ENCODE results near the gene TNFRSF19. TPM values are rescaled to one million over a fixed set of nuclear protein-coding genes. Genes with fewer than 3 reads are reported as not detected.

The TNFRSF19 gene
- total and polyA plus RNA-seq, 10 donors: 1.0 to 12.2 (median 3.8) TPM

DNA sequence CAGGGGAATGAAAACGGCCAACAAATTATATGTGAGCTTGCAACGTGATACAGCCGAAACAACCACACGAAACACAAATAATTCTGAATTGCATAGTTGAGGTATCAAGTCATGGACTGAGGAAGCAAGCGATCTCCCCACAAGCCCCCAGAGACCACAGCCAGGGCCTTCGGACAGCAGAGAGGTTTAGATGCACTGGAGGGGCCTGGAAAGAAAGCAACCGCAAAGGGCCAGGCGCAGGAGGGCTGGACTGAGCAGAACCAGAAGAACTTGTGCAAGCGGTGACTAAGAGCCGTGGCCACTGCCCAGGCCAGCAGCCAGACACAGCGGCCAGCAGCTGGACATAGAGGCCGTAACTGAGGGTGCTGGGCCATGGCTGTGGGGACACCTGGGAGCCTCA, 131.4 kb downstream of the TNFRSF19 start:
- TF ChIP-seq, protein P1, sequence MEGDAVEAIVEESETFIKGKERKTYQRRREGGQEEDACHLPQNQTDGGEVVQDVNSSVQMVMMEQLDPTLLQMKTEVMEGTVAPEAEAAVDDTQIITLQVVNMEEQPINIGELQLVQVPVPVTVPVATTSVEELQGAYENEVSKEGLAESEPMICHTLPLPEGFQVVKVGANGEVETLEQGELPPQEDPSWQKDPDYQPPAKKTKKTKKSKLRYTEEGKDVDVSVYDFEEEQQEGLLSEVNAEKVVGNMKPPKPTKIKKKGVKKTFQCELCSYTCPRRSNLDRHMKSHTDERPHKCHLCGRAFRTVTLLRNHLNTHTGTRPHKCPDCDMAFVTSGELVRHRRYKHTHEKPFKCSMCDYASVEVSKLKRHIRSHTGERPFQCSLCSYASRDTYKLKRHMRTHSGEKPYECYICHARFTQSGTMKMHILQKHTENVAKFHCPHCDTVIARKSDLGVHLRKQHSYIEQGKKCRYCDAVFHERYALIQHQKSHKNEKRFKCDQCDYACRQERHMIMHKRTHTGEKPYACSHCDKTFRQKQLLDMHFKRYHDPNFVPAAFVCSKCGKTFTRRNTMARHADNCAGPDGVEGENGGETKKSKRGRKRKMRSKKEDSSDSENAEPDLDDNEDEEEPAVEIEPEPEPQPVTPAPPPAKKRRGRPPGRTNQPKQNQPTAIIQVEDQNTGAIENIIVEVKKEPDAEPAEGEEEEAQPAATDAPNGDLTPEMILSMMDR (IDR thresholded peaks at IDR 0.05 in 8 of 11, conservative IDR thresholded peaks at IDR 0.05 in 3 of 11): no peak
- TF ChIP-seq POLR2AphosphoS5 (IDR thresholded peaks at IDR 0.05): no peak
- no peak for TF ChIP-seq POLR2A (IDR thresholded peaks at IDR 0.05)
- no peak for DNase-seq
- no peaks in the 10 kb centered on the region for H3K9me3 ChIP-seq
- H3K4me1 ChIP-seq: peaks cover 0 to 17% (median 8%) of the 10 kb centered on the region in 6 donors
- WGBS, 5 donors: 93 to 97% (median 94%) methylated on average over 12 of the region's 12 CpGs
- H3K27ac ChIP-seq: no peak overlapping the region
- H3K36me3 ChIP-seq: no peaks in the 10 kb centered on the region
- no peak overlapping the region for H3K4me3 ChIP-seq
- no peaks in the 10 kb centered on the region for H3K27me3 ChIP-seq (replicated peaks in 1 of 7)
- intact Hi-C loops (cut with DNase I; ENCODE audit: low total_unique reads): no loop called here

- Histone ChIP-seq H3K27me3 (replicated peaks in 1 of 7) (no peaks in the 10 kb centered on the region), H3K4me1 (peaks cover 0 to 7% (median 0%) of the 10 kb centered on the region in 6 donors), H3K4me3 (no peak overlapping the region), H3K27ac (peak overlapping the region in 4 of 8 donors; percentile 18 to 52 (median 34)), H3K9me3 (no peaks in the 10 kb centered on the region), H3K36me3 (no peaks in the 10 kb centered on the region)
- no peak for DNase-seq
- intact Hi-C loops (cut with DNase I; ENCODE audit: low total_unique reads): no loop called here
- 69 to 75% (median 73%) methylated on average over 11 of the region's 11 CpGs for WGBS, 5 donors
- peak in 1 of 3 donors; percentile 31 for TF ChIP-seq POLR2AphosphoS5 (IDR thresholded peaks at IDR 0.05)
- TF ChIP-seq, protein P1 (IDR thresholded peaks at IDR 0.05 in 8 of 11, conservative IDR thresholded peaks at IDR 0.05 in 3 of 11): no peak
Observed at GRCh38 chr13:23703246-23703860, 133.1 kb downstream of the TNFRSF19 start.

GRCh38 chr13:23705583-23705982, 135.4 kb downstream of the TNFRSF19 start:
- Histone ChIP-seq H3K36me3 (no peaks in the 10 kb centered on the region), H3K27ac (peak overlapping the region in 4 of 8 donors; percentile 6 to 51 (median 37)), H3K4me1 (peaks cover 0 to 7% (median 0%) of the 10 kb centered on the region in 6 donors), H3K9me3 (no peaks in the 10 kb centered on the region), H3K27me3 (replicated peaks in 1 of 7) (no peaks in the 10 kb centered on the region), H3K4me3 (no peak overlapping the region)
- intact Hi-C loops (cut with DNase I; ENCODE audit: low total_unique reads): no loop called here
- no peak for DNase-seq
- 79 to 85% (median 81%) methylated on average over 2 of the region's 2 CpGs for WGBS, 5 donors
- no peak for TF ChIP-seq POLR2A (IDR thresholded peaks at IDR 0.05)
- TF ChIP-seq, protein P1 (IDR thresholded peaks at IDR 0.05 in 8 of 11, conservative IDR thresholded peaks at IDR 0.05 in 3 of 11): no peak
- no peak for TF ChIP-seq POLR2AphosphoS5 (IDR thresholded peaks at IDR 0.05)

DNA sequence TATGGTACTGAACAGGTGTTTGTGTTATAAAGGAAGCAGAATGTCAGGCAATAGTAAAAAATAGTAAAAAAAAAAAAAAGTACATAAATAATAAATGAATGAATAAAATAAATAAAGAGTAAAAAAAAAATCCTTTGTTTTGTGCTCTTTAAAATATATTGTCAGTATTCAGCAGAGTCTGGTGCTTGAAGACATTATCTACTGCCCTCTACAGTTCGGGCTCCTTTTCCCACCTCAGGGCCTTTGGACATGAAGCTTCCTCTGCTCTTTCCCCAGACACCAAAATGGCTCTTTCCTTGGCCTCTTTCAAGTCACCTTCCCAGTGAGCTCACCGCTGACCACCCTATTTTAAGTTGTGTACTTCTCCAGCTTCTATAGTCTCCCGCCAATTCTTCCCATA, 137.5 kb downstream of the TNFRSF19 start:
- no peaks in the 10 kb centered on the region for H3K27me3 ChIP-seq (replicated peaks in 1 of 7)
- WGBS, 5 donors: 85 to 95% (median 88%) methylated on average over 3 of the region's 3 CpGs
- H3K9me3 ChIP-seq: peaks cover 0 to 6% (median 0%) of the 10 kb centered on the region in 8 donors
- H3K27ac ChIP-seq: no peak overlapping the region
- DNase-seq: no peak
- H3K4me1 ChIP-seq: peaks cover 0 to 7% (median 0%) of the 10 kb centered on the region in 6 donors
- H3K4me3 ChIP-seq: no peak overlapping the region
- H3K36me3 ChIP-seq: no peaks in the 10 kb centered on the region
- TF ChIP-seq POLR2A (IDR thresholded peaks at IDR 0.05): no peak
- TF ChIP-seq, protein P1 (IDR thresholded peaks at IDR 0.05 in 8 of 11, conservative IDR thresholded peaks at IDR 0.05 in 3 of 11): peak in 2 of 11 experiments; percentile 33 to 36
- no peak for TF ChIP-seq POLR2AphosphoS5 (IDR thresholded peaks at IDR 0.05)
- intact Hi-C loops (cut with DNase I; ENCODE audit: low total_unique reads): no loop called here

All from spleen (tissue), 11 donors.